WTC11 (cell line): ENCODE measurements around the gene RRP36. TPM values are rescaled to one million over a fixed set of nuclear protein-coding genes. Genes with fewer than 3 reads are reported as not detected.

Source experiments
- ATAC-seq: fragments of 200-7000 bp; cut with Tn5 transposase; 2 replicates; pipeline ENCODE4 v1.10.0; 2021; ENCODE audit warnings: mild to moderate bottlenecking, moderate library complexity
- CTCF ChIA-PET: fragments of 300-600 bp; sonication (Branson Sonifier 250); formaldehyde crosslinking; loops from one replicate; lab custom pipeline; 2021; ENCODE audit warnings: antibody characterized with exemption; lab: Charles Lee
- POLR2A ChIA-PET: fragments of 350-600 bp; sonication (Branson Sonifier 250); formaldehyde crosslinking; loops from one replicate; lab custom pipeline; 2021; ENCODE audit warnings: antibody characterized with exemption; lab: Charles Lee
- DNase-seq: peaks from one replicate; pipeline ENCODE4 v3.0.0; 2021; ENCODE audit warnings: low spot score
- H3K27ac Mint-ChIP-seq: 2 replicates; pipeline ENCODE4 v1.8.0; 2021; ENCODE audit warnings: mixed read lengths
- H3K27me3 Mint-ChIP-seq: 2 replicates; pipeline ENCODE4 v1.8.0; 2021; ENCODE audit warnings: low read depth, mild to moderate bottlenecking, moderate library complexity, mixed read lengths
- H3K36me3 Mint-ChIP-seq: 2 replicates; pipeline ENCODE4 v1.8.0; 2021; ENCODE audit warnings: mixed read lengths
- H3K4me1 Mint-ChIP-seq: 2 replicates; pipeline ENCODE4 v1.8.0; 2022; ENCODE audit warnings: mixed read lengths
- H3K4me3 Mint-ChIP-seq: 2 replicates; pipeline ENCODE4 v1.8.0; 2021; ENCODE audit warnings: mild to moderate bottlenecking, moderate library complexity, mixed read lengths
- H3K9me3 Mint-ChIP-seq: 2 replicates; pipeline ENCODE4 v1.8.0; 2021; ENCODE audit warnings: mixed read lengths
- ATF2 ChIP-seq: sonication (generic); formaldehyde crosslinking; IDR thresholded peaks from 2 replicates; pipeline ENCODE4 v1.8.1; 2022; ENCODE audit warnings: low read depth, missing genetic modification reagents, borderline replicate concordance
- CBFB ChIP-seq: sonication (generic); formaldehyde crosslinking; IDR thresholded peaks from 2 replicates; pipeline ENCODE4 v1.8.1; 2022; ENCODE audit warnings: mild to moderate bottlenecking, low read depth, missing genetic modification reagents
- CREM ChIP-seq: sonication (generic); formaldehyde crosslinking; IDR thresholded peaks from 2 replicates; pipeline ENCODE4 v1.8.1; 2022; ENCODE audit warnings: mild to moderate bottlenecking, missing genetic modification reagents, moderate library complexity
- E2F5 ChIP-seq: sonication (generic); formaldehyde crosslinking; IDR thresholded peaks from 2 replicates; pipeline ENCODE4 v1.8.1; 2022; ENCODE audit warnings: mild to moderate bottlenecking, moderate library complexity, missing genetic modification reagents
- EMX1 ChIP-seq: fragments of 250-450 bp; sonication (Bioruptor Pico); IDR thresholded peaks from 2 replicates; pipeline ENCODE4 v1.8.0; 2021; ENCODE audit warnings: mild to moderate bottlenecking
- ESRRA ChIP-seq: sonication (generic); formaldehyde crosslinking; IDR thresholded peaks from 2 replicates; pipeline ENCODE4 v1.8.1; 2022; ENCODE audit warnings: mild to moderate bottlenecking, missing genetic modification reagents, borderline replicate concordance
- FOXJ3 ChIP-seq: sonication (generic); formaldehyde crosslinking; IDR thresholded peaks from 2 replicates; pipeline ENCODE4 v1.9.0; 2021; ENCODE audit warnings: missing genetic modification reagents, mild to moderate bottlenecking, borderline replicate concordance
- FOXP1 ChIP-seq: sonication (generic); formaldehyde crosslinking; IDR thresholded peaks from 2 replicates; pipeline ENCODE4 v1.8.0; 2022; ENCODE audit warnings: missing genetic modification reagents, mild to moderate bottlenecking, moderate library complexity, borderline replicate concordance
- GRHL2 ChIP-seq: fragments of 250-450 bp; sonication (Bioruptor Pico); IDR thresholded peaks from 2 replicates; pipeline ENCODE4 v1.8.0; 2022; ENCODE audit warnings: mild to moderate bottlenecking, moderate library complexity; ENCODE audit not compliant: insufficient replicate concordance, severe bottlenecking
- NR1H2 ChIP-seq: sonication (generic); formaldehyde crosslinking; IDR thresholded peaks from 2 replicates; pipeline ENCODE4 v1.9.0; 2021; ENCODE audit warnings: mild to moderate bottlenecking, moderate library complexity, missing genetic modification reagents
- TEAD1 ChIP-seq: sonication (generic); formaldehyde crosslinking; IDR thresholded peaks from 2 replicates; pipeline ENCODE4 v1.8.0; 2022; ENCODE audit warnings: mild to moderate bottlenecking, missing genetic modification reagents
- TP53 ChIP-seq: sonication (generic); formaldehyde crosslinking; IDR thresholded peaks from 2 replicates; pipeline ENCODE4 v1.8.1; 2023; ENCODE audit warnings: mild to moderate bottlenecking, missing genetic modification reagents
- USF1 ChIP-seq: sonication (generic); formaldehyde crosslinking; IDR thresholded peaks from 2 replicates; pipeline ENCODE4 v1.8.0; 2022; ENCODE audit warnings: mild to moderate bottlenecking, missing genetic modification reagents
- ZNF138 ChIP-seq: sonication (generic); formaldehyde crosslinking; conservative IDR thresholded peaks from 2 replicates; pipeline ENCODE4 v1.8.1; 2022; ENCODE audit warnings: mild to moderate bottlenecking, moderate library complexity, missing genetic modification reagents
- ZNF232 ChIP-seq: sonication (generic); formaldehyde crosslinking; IDR thresholded peaks from 2 replicates; pipeline ENCODE4 v1.8.0; 2022; ENCODE audit warnings: mild to moderate bottlenecking, missing genetic modification reagents
- ZNF317 ChIP-seq: sonication (generic); formaldehyde crosslinking; IDR thresholded peaks from 2 replicates; pipeline ENCODE4 v1.8.1; 2023; ENCODE audit warnings: low read depth, mild to moderate bottlenecking, moderate library complexity, missing genetic modification reagents, borderline replicate concordance
- ZNF423 ChIP-seq: fragments of 250-450 bp; sonication (Bioruptor Pico); IDR thresholded peaks from 2 replicates; pipeline ENCODE4 v2.1.2; 2022; ENCODE audit warnings: mild to moderate bottlenecking, moderate library complexity
- ZNF532 ChIP-seq: fragments of 250-450 bp; sonication (Bioruptor Pico); IDR thresholded peaks from 2 replicates; pipeline ENCODE4 v1.9.0; 2021; ENCODE audit warnings: mild to moderate bottlenecking, borderline replicate concordance
- ZNF671 ChIP-seq: fragments of 250-450 bp; sonication (Bioruptor Pico); IDR thresholded peaks from 2 replicates; pipeline ENCODE4 v1.8.0; 2021; ENCODE audit warnings: mild to moderate bottlenecking
- total RNA-seq: library from RNA; stranded (reverse); gene quantifications from 3 replicates; pipeline ENCODE4 v1.2.3, GENCODE V29; 2021
- TF ChIP-seq, protein P1 (sequence below): sonication (generic); formaldehyde crosslinking; IDR thresholded peaks from 2 replicates; pipeline ENCODE4 v1.8.1; 2023; ENCODE audit warnings: mild to moderate bottlenecking, missing genetic modification reagents
- TF ChIP-seq, protein P2 (sequence below): sonication (generic); formaldehyde crosslinking; IDR thresholded peaks from 2 replicates; pipeline ENCODE4 v1.8.1; 2022; ENCODE audit warnings: missing genetic modification reagents, borderline replicate concordance
- TF ChIP-seq, protein P3 (sequence below): sonication (generic); formaldehyde crosslinking; IDR thresholded peaks from 2 replicates; pipeline ENCODE4 v1.8.1; 2023; ENCODE audit warnings: mild to moderate bottlenecking, missing genetic modification reagents, moderate library complexity
- TF ChIP-seq, protein P4 (sequence below): sonication (generic); formaldehyde crosslinking; IDR thresholded peaks from 2 replicates; pipeline ENCODE4 v1.8.0; 2022; ENCODE audit warnings: mild to moderate bottlenecking, missing genetic modification reagents

Gene RRP36
- total RNA-seq, 1 experiment from 2014 or later, result 81.0 TPM

DNA sequence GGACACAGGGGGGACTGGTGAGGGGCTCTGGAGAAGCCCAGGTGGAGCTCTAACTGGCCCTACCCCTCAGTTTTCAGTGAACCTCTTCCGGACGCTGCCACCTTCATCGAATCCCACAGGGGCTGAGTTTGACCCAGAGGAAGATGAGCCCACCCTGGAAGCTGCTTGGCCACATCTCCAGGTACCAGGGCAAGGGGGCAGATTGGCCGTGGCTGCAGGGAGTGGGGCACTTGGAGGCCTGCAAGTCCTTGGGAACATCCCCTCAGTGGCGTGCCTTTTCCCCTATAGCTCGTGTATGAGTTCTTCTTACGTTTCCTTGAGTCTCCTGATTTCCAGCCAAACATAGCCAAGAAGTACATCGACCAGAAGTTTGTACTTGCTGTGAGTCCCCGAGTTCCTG is 14.3 kb upstream of the RRP36 start (continued):
- no peak for TF ChIP-seq E2F5 (CRISPR knock-in tag)
- TF ChIP-seq USF1 (CRISPR knock-in tag), result no peak
- TF ChIP-seq FOXJ3, result no peak

- ChIA-PET CTCF (no interaction called here), POLR2A (interaction anchor here (1.0 to 1.1 kb wide), 2 partner anchors 30 to 80 kb away, joined by 3 read pairs; partner anchors contain the start of genes CNPY3 and PEX6)
- ATAC-seq (no peak), DNase-seq (peak; percentile 36)
- no peak overlapping the region for H3K27ac Mint-ChIP-seq
- TF ChIP-seq TP53 (CRISPR knock-in tag) (no peak), ZNF317 (CRISPR knock-in tag) (no peak), ZNF532 (CRISPR knock-in tag) (no peak), GRHL2 (CRISPR knock-in tag) (no peak), ESRRA (CRISPR knock-in tag) (no peak), ATF2 (CRISPR knock-in tag) (no peak)
- no peak overlapping the region for H3K4me3 Mint-ChIP-seq
- no peaks in the 10 kb centered on the region for H3K27me3 Mint-ChIP-seq
- peaks cover 15% of the 10 kb centered on the region for H3K4me1 Mint-ChIP-seq
- H3K36me3 Mint-ChIP-seq, result peaks cover 55% of the 10 kb centered on the region
- no peaks in the 10 kb centered on the region for H3K9me3 Mint-ChIP-seq
Measured at GRCh38 chr6:43009124-43009523, 12.3 kb upstream of the RRP36 start.

DNA sequence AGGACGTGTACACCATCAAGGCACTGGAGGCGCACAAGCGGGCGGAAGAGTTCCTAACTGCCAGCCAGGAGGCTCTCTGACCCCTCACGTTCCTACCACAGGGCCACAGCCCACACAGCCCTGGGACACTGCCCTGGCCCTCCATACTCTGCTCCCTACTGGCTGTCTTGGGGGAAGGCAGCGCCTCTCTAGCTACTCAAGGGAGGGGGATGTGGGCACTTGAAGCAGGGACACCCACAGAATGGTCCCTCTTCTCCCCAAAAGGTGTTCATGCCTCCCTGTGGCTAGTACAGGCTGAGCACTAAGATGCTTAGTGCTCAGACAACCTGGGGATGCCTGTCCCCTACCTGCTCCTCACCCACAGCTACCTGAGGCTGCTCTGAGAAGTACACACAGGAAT is 10.2 kb upstream of the RRP36 start:
- Mint-ChIP-seq H3K27me3 (no peaks in the 10 kb centered on the region), H3K27ac (no peak overlapping the region), H3K9me3 (no peaks in the 10 kb centered on the region), H3K36me3 (peaks cover 48% of the 10 kb centered on the region), H3K4me1 (peaks cover 27% of the 10 kb centered on the region), H3K4me3 (no peak overlapping the region)
- ATAC-seq (peak; percentile 6; the same call in 1 of the 2 replicates), DNase-seq (no peak)
- POLR2A ChIA-PET, result no interaction called here
- CTCF ChIA-PET, result interaction anchor here (1.2 to 1.3 kb wide), 2 partner anchors 12 to 40 kb away, joined by 3 to 5 read pairs; no protein-coding TSS in a partner anchor
- TF ChIP-seq ZNF138 (CRISPR knock-in tag) (no peak), TEAD1 (CRISPR knock-in tag) (no peak), ZNF232 (CRISPR knock-in tag) (no peak), ZNF423 (CRISPR knock-in tag) (no peak), FOXJ3 (no peak), FOXP1 (no peak), ZNF671 (no peak), EMX1 (CRISPR knock-in tag) (no peak), NR1H2 (no peak), CBFB (no peak), CREM (no peak)
- TF ChIP-seq, protein P1, sequence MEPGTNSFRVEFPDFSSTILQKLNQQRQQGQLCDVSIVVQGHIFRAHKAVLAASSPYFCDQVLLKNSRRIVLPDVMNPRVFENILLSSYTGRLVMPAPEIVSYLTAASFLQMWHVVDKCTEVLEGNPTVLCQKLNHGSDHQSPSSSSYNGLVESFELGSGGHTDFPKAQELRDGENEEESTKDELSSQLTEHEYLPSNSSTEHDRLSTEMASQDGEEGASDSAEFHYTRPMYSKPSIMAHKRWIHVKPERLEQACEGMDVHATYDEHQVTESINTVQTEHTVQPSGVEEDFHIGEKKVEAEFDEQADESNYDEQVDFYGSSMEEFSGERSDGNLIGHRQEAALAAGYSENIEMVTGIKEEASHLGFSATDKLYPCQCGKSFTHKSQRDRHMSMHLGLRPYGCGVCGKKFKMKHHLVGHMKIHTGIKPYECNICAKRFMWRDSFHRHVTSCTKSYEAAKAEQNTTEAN (CRISPR knock-in tag), result no peak
- TF ChIP-seq, protein P2, sequence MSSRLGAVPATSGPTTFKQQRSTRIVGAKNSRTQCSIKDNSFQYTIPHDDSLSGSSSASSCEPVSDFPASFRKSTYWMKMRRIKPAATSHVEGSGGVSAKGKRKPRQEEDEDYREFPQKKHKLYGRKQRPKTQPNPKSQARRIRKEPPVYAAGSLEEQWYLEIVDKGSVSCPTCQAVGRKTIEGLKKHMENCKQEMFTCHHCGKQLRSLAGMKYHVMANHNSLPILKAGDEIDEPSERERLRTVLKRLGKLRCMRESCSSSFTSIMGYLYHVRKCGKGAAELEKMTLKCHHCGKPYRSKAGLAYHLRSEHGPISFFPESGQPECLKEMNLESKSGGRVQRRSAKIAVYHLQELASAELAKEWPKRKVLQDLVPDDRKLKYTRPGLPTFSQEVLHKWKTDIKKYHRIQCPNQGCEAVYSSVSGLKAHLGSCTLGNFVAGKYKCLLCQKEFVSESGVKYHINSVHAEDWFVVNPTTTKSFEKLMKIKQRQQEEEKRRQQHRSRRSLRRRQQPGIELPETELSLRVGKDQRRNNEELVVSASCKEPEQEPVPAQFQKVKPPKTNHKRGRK (CRISPR knock-in tag), result no peak
- TF ChIP-seq, protein P3, sequence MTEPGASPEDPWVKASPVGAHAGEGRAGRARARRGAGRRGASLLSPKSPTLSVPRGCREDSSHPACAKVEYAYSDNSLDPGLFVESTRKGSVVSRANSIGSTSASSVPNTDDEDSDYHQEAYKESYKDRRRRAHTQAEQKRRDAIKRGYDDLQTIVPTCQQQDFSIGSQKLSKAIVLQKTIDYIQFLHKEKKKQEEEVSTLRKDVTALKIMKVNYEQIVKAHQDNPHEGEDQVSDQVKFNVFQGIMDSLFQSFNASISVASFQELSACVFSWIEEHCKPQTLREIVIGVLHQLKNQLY, result no peak
- TF ChIP-seq, protein P4, sequence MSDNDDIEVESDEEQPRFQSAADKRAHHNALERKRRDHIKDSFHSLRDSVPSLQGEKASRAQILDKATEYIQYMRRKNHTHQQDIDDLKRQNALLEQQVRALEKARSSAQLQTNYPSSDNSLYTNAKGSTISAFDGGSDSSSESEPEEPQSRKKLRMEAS (CRISPR knock-in tag), result no peak
